RKO (cell line): Measurements from ENCODE around the gene MSL3B.

Experiments used
- DNase-seq: peaks from one replicate; pipeline ENCODE4 v3.0.0-alpha.2; 2016; ENCODE audit warnings: low spot score

The MSL3B gene

GRCh38 chr2:233832869-233833311 lies 35.3 kb downstream of the MSL3B start:
- peak; percentile 32 for DNase-seq

GRCh38 chr2:233832414-233832813 lies 35.8 kb downstream of the MSL3B start:
- DNase-seq, result no peak

GRCh38 chr2:233831861-233832260 lies 36.3 kb downstream of the MSL3B start:
- no peak for DNase-seq

GRCh38 chr2:233831011-233831721 lies 37.0 kb downstream of the MSL3B start:
- DNase-seq, result no peak

- DNase-seq, result no peak
These were observed 37.9 kb downstream of the MSL3B start for GRCh38 chr2:233830111-233830802.

- DNase-seq, result no peak
These were observed 38.7 kb downstream of the MSL3B start for GRCh38 chr2:233829193-233830110.

- DNase-seq, result no peak
These were observed 39.5 kb downstream of the MSL3B start for GRCh38 chr2:233828546-233829192.

- no peak for DNase-seq
These were observed 43.8 kb downstream of the MSL3B start for GRCh38 chr2:233824373-233824772.

- no peak for DNase-seq
These were observed 44.5 kb downstream of the MSL3B start for GRCh38 chr2:233823731-233824121.

GRCh38 chr2:233822781-233823730 lies 45.1 kb downstream of the MSL3B start:
- DNase-seq, result no peak

- no peak for DNase-seq
These were observed 46.0 kb downstream of the MSL3B start for GRCh38 chr2:233822101-233822771.

- DNase-seq, result no peak
These were observed 46.5 kb downstream of the MSL3B start for GRCh38 chr2:233821709-233822100.

GRCh38 chr2:233821196-233821595 lies 47.0 kb downstream of the MSL3B start:
- DNase-seq, result no peak

- DNase-seq, result no peak
These were observed 47.4 kb downstream of the MSL3B start for GRCh38 chr2:233820774-233821105.

GRCh38 chr2:233819884-233820773 lies 48.1 kb downstream of the MSL3B start:
- DNase-seq, result no peak

GRCh38 chr2:233818639-233819621 lies 49.3 kb downstream of the MSL3B start:
- DNase-seq, result no peak

- DNase-seq, result no peak
These were observed 50.1 kb downstream of the MSL3B start for GRCh38 chr2:233817995-233818638.
